ENCODE measurements around the gene UNC5C. TPM values are rescaled to one million over a fixed set of nuclear protein-coding genes. Genes with fewer than 3 reads are reported as not detected.
A peak's percentile ranks its signal among the peaks of the same experiment; 100 is the strongest.

UNC5C gene
- 0.25 to 1.0 TPM (median 0.30 TPM) in 3 replicates for total RNA-seq (2021)
- Bru-seq, nascent RNA, result percentile 23 among the genes with signal in this experiment
- long read RNA-seq, experiment 1, result 0 reads
- long read RNA-seq, experiment 2, partial matches to known transcripts, result 1 of 1 reads
- long read RNA-seq, experiment 2, other reads (novel, unspliced or antisense), result 0 of 1 reads
- long read RNA-seq, experiment 3, result 0 reads

GRCh38 chr4:95548738-95549245 is at the start of gene UNC5C:
Gene UNC5C, minus strand, starts transcription at chr4:95548973.
- Mint-ChIP-seq H3K4me3 (peak within 1 kb of the TSS; percentile 85), H3K4me1 (peaks cover 45% of the 10 kb centered on the region), H3K36me3 (no peaks in the 10 kb centered on the region), H3K27ac (no peak within 1 kb of the TSS), H3K27me3 (ENCODE audit: low read depth) (peaks cover 59% of the 10 kb centered on the region), H3K9me3 (no peaks in the 10 kb centered on the region)
- ATAC-seq (peak; percentile 53), DNase-seq (ENCODE audit: low spot score) (peak; percentile 65)
- CTCF ChIA-PET, result interaction anchor here (0.7 to 3.5 kb wide), 5 partner anchors 24 to 621 kb away, joined by 3 to 15 read pairs (median 4); no protein-coding TSS in a partner anchor
- POLR2A ChIA-PET, result no interaction called here
- 0 out of 2 replicates have a peak, but pooled peaks have one; percentile 41 for TF ChIP-seq FOXP4 (CRISPR knock-in tag; IDR thresholded peaks at IDR 0.05)
- 0 out of 2 replicates have a peak, but pooled peaks have one; percentile 21 for TF ChIP-seq ZNF281 (CRISPR knock-in tag; IDR thresholded peaks at IDR 0.05)
- 0 out of 2 replicates have a peak, but pooled peaks have one; percentile 23 for TF ChIP-seq TEAD1 (CRISPR knock-in tag; IDR thresholded peaks at IDR 0.05)
- no peak for TF ChIP-seq SOX15 (CRISPR knock-in tag; IDR thresholded peaks at IDR 0.05)

GRCh38 chr4:95596676-95597075 is 47.9 kb upstream of the UNC5C start:
- Mint-ChIP-seq H3K4me1 (no peaks in the 10 kb centered on the region), H3K36me3 (no peaks in the 10 kb centered on the region), H3K9me3 (no peaks in the 10 kb centered on the region), H3K4me3 (no peak overlapping the region), H3K27me3 (ENCODE audit: low read depth) (no peaks in the 10 kb centered on the region), H3K27ac (no peak overlapping the region)
- ChIA-PET CTCF (no interaction called here), POLR2A (no interaction called here)
- DNase-seq (ENCODE audit: low spot score) (no peak), ATAC-seq (no peak)
- TF ChIP-seq SP1 (CRISPR knock-in tag; conservative IDR thresholded peaks at IDR 0.05) (no peak), TP53 (CRISPR knock-in tag; IDR thresholded peaks at IDR 0.05) (no peak), NR2C2 (CRISPR knock-in tag; IDR thresholded peaks at IDR 0.05) (no peak), ZNF671 (CRISPR knock-in tag; IDR thresholded peaks at IDR 0.05) (no peak), ZNF423 (CRISPR knock-in tag; IDR thresholded peaks at IDR 0.05) (no peak), ATF3 (CRISPR knock-in tag; conservative IDR thresholded peaks at IDR 0.05) (no peak), ZNF512 (CRISPR knock-in tag; IDR thresholded peaks at IDR 0.05; ENCODE audit: borderline replicate concordance) (no peak), MAX (CRISPR knock-in tag; IDR thresholded peaks at IDR 0.05) (no peak), USF2 (CRISPR knock-in tag; IDR thresholded peaks at IDR 0.05) (no peak), SMAD3 (CRISPR knock-in tag; IDR thresholded peaks at IDR 0.05; ENCODE audit: borderline replicate concordance) (no peak)
- TF ChIP-seq, protein P1, sequence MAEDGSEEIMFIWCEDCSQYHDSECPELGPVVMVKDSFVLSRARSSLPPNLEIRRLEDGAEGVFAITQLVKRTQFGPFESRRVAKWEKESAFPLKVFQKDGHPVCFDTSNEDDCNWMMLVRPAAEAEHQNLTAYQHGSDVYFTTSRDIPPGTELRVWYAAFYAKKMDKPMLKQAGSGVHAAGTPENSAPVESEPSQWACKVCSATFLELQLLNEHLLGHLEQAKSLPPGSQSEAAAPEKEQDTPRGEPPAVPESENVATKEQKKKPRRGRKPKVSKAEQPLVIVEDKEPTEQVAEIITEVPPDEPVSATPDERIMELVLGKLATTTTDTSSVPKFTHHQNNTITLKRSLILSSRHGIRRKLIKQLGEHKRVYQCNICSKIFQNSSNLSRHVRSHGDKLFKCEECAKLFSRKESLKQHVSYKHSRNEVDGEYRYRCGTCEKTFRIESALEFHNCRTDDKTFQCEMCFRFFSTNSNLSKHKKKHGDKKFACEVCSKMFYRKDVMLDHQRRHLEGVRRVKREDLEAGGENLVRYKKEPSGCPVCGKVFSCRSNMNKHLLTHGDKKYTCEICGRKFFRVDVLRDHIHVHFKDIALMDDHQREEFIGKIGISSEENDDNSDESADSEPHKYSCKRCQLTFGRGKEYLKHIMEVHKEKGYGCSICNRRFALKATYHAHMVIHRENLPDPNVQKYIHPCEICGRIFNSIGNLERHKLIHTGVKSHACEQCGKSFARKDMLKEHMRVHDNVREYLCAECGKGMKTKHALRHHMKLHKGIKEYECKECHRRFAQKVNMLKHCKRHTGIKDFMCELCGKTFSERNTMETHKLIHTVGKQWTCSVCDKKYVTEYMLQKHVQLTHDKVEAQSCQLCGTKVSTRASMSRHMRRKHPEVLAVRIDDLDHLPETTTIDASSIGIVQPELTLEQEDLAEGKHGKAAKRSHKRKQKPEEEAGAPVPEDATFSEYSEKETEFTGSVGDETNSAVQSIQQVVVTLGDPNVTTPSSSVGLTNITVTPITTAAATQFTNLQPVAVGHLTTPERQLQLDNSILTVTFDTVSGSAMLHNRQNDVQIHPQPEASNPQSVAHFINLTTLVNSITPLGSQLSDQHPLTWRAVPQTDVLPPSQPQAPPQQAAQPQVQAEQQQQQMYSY (CRISPR knock-in tag; IDR thresholded peaks at IDR 0.05), result no peak
- TF ChIP-seq, protein P2, sequence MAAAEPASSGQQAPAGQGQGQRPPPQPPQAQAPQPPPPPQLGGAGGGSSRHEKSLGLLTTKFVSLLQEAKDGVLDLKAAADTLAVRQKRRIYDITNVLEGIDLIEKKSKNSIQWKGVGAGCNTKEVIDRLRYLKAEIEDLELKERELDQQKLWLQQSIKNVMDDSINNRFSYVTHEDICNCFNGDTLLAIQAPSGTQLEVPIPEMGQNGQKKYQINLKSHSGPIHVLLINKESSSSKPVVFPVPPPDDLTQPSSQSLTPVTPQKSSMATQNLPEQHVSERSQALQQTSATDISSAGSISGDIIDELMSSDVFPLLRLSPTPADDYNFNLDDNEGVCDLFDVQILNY (CRISPR knock-in tag; IDR thresholded peaks at IDR 0.05), result no peak
- TF ChIP-seq, protein P3, sequence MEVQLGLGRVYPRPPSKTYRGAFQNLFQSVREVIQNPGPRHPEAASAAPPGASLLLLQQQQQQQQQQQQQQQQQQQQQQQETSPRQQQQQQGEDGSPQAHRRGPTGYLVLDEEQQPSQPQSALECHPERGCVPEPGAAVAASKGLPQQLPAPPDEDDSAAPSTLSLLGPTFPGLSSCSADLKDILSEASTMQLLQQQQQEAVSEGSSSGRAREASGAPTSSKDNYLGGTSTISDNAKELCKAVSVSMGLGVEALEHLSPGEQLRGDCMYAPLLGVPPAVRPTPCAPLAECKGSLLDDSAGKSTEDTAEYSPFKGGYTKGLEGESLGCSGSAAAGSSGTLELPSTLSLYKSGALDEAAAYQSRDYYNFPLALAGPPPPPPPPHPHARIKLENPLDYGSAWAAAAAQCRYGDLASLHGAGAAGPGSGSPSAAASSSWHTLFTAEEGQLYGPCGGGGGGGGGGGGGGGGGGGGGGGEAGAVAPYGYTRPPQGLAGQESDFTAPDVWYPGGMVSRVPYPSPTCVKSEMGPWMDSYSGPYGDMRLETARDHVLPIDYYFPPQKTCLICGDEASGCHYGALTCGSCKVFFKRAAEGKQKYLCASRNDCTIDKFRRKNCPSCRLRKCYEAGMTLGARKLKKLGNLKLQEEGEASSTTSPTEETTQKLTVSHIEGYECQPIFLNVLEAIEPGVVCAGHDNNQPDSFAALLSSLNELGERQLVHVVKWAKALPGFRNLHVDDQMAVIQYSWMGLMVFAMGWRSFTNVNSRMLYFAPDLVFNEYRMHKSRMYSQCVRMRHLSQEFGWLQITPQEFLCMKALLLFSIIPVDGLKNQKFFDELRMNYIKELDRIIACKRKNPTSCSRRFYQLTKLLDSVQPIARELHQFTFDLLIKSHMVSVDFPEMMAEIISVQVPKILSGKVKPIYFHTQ (CRISPR knock-in tag; IDR thresholded peaks at IDR 0.05), result no peak
